GM23338 (cell line): ENCODE results near the gene MEGF11. TPM values are rescaled to one million over a fixed set of nuclear protein-coding genes. Genes with fewer than 3 reads are reported as not detected.

Experiments used
- ATAC-seq: fragments of 200-7000 bp; cut with Tn5 transposase; 3 replicates; pipeline ENCODE4 v1.9.1; 2020
- DNase-seq: peaks from one replicate; pipeline ENCODE4 v3.0.0-alpha.2; 2015; ENCODE audit warnings: low spot score
- H2AFZ ChIP-seq: fragments of 200-600 bp; sonication (generic); 2 replicates; pipeline ENCODE4 v1.8.0; 2016; ENCODE audit warnings: antibody characterized with exemption, mild to moderate bottlenecking, moderate library complexity
- H3F3A ChIP-seq: fragments of 200-600 bp; sonication (generic); replicated peaks from 2 replicates; pipeline ENCODE4 v1.8.0; 2017; ENCODE audit warnings: antibody characterized with exemption, mixed run types, low read depth
- H3K27ac ChIP-seq: fragments of 200-600 bp; sonication (generic); 2 replicates; pipeline ENCODE4 v1.6.1; 2016; ENCODE audit warnings: low read depth
- H3K27me3 ChIP-seq: fragments of 200-600 bp; sonication (generic); 2 replicates; pipeline ENCODE4 v1.8.0; 2016; ENCODE audit warnings: mild to moderate bottlenecking, mixed run types, moderate library complexity; ENCODE audit not compliant: insufficient read depth
- H3K36me3 ChIP-seq: fragments of 200-600 bp; sonication (generic); 2 replicates; pipeline ENCODE4 v1.8.0; 2016; ENCODE audit warnings: mild to moderate bottlenecking; ENCODE audit not compliant: insufficient read depth
- H3K4me1 ChIP-seq: fragments of 200-600 bp; sonication (generic); 2 replicates; pipeline ENCODE4 v1.8.0; 2016; ENCODE audit warnings: mild to moderate bottlenecking, moderate library complexity; ENCODE audit not compliant: insufficient read depth
- H3K4me2 ChIP-seq: fragments of 200-600 bp; sonication (generic); 2 replicates; pipeline ENCODE4 v1.7.1; 2017; ENCODE audit warnings: mixed run types
- H3K4me3 ChIP-seq: fragments of 200-600 bp; sonication (generic); 2 replicates; pipeline ENCODE4 v1.6.1; 2016; ENCODE audit warnings: mixed run types
- H3K79me2 ChIP-seq: fragments of 200-600 bp; sonication (generic); replicated peaks from 2 replicates; pipeline ENCODE4 v1.8.0; 2017; ENCODE audit warnings: mild to moderate bottlenecking; ENCODE audit not compliant: insufficient read depth
- H3K9me2 ChIP-seq: fragments of 200-600 bp; sonication (generic); 2 replicates; pipeline ENCODE4 v1.8.0; 2017; ENCODE audit not compliant: insufficient read depth
- H4K20me1 ChIP-seq: fragments of 200-600 bp; sonication (generic); replicated peaks from 2 replicates; pipeline ENCODE4 v1.8.0; 2017; ENCODE audit warnings: mild to moderate bottlenecking; ENCODE audit not compliant: insufficient read depth
- H3K27ac Mint-ChIP-seq: 2 replicates; pipeline ENCODE4 v1.8.0; 2020; ENCODE audit warnings: inconsistent platforms, mild to moderate bottlenecking, moderate library complexity, mixed read lengths
- H3K27me3 Mint-ChIP-seq: 3 replicates; pipeline ENCODE4 v1.8.0; 2022; ENCODE audit warnings: low read depth, mild to moderate bottlenecking, moderate library complexity, mixed read lengths, inconsistent platforms; ENCODE audit not compliant: insufficient read depth, poor library complexity
- H3K36me3 Mint-ChIP-seq: 3 replicates; pipeline ENCODE4 v1.8.0; 2021; ENCODE audit warnings: low read depth, mild to moderate bottlenecking, inconsistent platforms, moderate library complexity, mixed read lengths
- H3K4me1 Mint-ChIP-seq: 3 replicates; pipeline ENCODE4 v1.8.0; 2020; ENCODE audit warnings: mild to moderate bottlenecking, inconsistent platforms, mixed read lengths
- H3K4me3 Mint-ChIP-seq: 3 replicates; pipeline ENCODE4 v1.8.0; 2021; ENCODE audit warnings: moderate library complexity, mild to moderate bottlenecking, inconsistent platforms, mixed read lengths
- H3K9me3 Mint-ChIP-seq: 3 replicates; pipeline ENCODE4 v1.8.0; 2020; ENCODE audit warnings: moderate library complexity, mild to moderate bottlenecking, inconsistent platforms, mixed read lengths
- CREB1 ChIP-seq: fragments of 250-450 bp; sonication (Bioruptor Pico); IDR thresholded peaks from 2 replicates; pipeline ENCODE4 v1.5.0; 2020; ENCODE audit warnings: low read depth, mild to moderate bottlenecking, moderate library complexity
- EZH2 ChIP-seq: fragments of 200-600 bp; sonication (generic); IDR thresholded peaks from one replicate; pipeline ENCODE4 v1.8.0; 2017; ENCODE audit warnings: antibody characterized with exemption, mild to moderate bottlenecking, low read depth; ENCODE audit not compliant: unreplicated experiment
- JUNB ChIP-seq: IDR thresholded peaks from one replicate; pipeline ENCODE4 v1.6.1; 2016; ENCODE audit warnings: antibody characterized with exemption; ENCODE audit not compliant: unreplicated experiment
- NANOG ChIP-seq: IDR thresholded peaks from 2 replicates; pipeline ENCODE4 v1.6.1; 2016; ENCODE audit warnings: antibody characterized with exemption, borderline replicate concordance
- REST ChIP-seq: IDR thresholded peaks from one replicate; pipeline ENCODE4 v1.6.1; 2018; ENCODE audit warnings: antibody characterized with exemption; ENCODE audit not compliant: unreplicated experiment
- STAT1 ChIP-seq: IDR thresholded peaks from one replicate; pipeline ENCODE4 v1.6.1; 2016; ENCODE audit warnings: antibody characterized with exemption; ENCODE audit not compliant: unreplicated experiment
- ZNF331 ChIP-seq: fragments of 250-450 bp; sonication (Bioruptor Pico); IDR thresholded peaks from 2 replicates; pipeline ENCODE4 v1.5.0; 2020; ENCODE audit warnings: low read depth, mild to moderate bottlenecking, moderate library complexity
- polyA plus RNA-seq: library from polyadenylated mRNA; unstranded; fragments of >200 nt; fragmentation: Nextera tagmentation; extraction: Ambion mirVana; gene quantifications from 2 replicates; pipeline ENCODE4 v1.2.1, GENCODE V29; 2016
- total RNA-seq: library from RNA; depleted of rRNA; stranded (reverse); fragments of >200 nt; shearing (Covaris generic); gene quantifications from 2 replicates; pipeline ENCODE4 v1.2.3, GENCODE V29; 2014
- TF ChIP-seq, protein P1 (sequence below): IDR thresholded peaks from 2 replicates; pipeline ENCODE4 v1.6.1; 2016; ENCODE audit warnings: antibody characterized with exemption

The MEGF11 gene
- total and polyA plus RNA-seq, 2 experiments from 2014 or later: 1.3 to 1.9 TPM

DNA sequence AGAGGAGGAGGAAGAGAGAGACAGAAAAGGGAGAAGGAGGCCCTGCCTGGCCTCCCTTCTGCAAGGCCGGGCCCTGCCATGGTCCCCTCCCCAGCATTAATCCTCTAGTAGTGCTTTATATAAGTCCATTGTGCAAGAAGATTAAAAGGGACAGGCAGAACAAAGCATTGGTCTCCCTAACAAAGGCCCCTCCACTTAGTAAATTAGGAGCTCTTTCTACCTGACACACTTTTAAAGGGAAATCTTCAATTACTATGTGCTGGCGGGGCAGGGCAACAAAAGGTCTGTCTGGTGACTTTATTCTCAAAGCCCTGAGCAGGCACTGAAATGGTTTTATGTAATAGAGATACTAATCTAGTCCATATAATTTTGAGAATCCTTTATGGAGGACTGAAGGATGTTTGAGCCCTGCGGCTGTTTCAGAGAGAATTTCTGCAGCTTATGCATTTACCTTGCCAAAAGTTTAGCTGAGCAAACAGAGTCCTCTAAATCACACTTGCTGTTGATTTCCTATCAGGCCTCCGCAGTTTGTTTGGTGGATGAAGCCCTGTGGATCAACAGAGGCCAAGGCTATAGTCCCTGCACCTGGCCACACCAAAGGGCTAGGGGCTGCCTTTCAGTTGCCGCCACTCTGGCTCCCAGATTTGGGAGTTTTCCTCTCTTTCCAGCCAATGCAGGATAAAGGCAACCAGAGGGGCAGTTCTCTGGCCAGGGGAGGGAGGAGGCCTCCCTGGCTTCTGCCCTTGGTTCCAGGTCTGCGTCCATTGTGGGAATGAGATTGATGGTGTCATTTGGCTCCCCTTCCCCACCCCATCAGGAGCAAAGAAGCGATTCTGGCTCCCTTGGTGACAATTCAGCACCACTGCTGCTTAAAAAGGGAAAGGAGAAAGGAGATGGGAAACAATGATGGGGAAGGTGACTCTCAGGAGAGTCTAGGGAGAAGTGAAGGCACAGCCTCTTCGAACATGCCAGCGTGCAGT, 148.0 kb downstream of the MEGF11 start:
- H3K9me2 ChIP-seq: no peaks in the 10 kb centered on the region
- no peaks in the 10 kb centered on the region for H3K27me3 ChIP-seq
- H3K4me1 ChIP-seq: peaks cover 6% of the 10 kb centered on the region
- no peaks in the 10 kb centered on the region for H3F3A ChIP-seq
- Mint-ChIP-seq H3K36me3 (no peaks in the 10 kb centered on the region), H3K4me1 (peaks cover 16% of the 10 kb centered on the region), H3K27ac (no peak overlapping the region), H3K27me3 (peaks cover 5% of the 10 kb centered on the region), H3K9me3 (no peaks in the 10 kb centered on the region), H3K4me3 (no peak overlapping the region)
- ATAC-seq (no peak), DNase-seq (no peak)
- no peaks in the 10 kb centered on the region for H4K20me1 ChIP-seq
- H3K4me3 ChIP-seq: no peak overlapping the region
- no peaks in the 10 kb centered on the region for H3K36me3 ChIP-seq
- no peaks in the 10 kb centered on the region for H3K79me2 ChIP-seq
- H2AFZ ChIP-seq: peak overlapping the region; percentile 18; the same call in 1 of the 2 replicates
- no peak for TF ChIP-seq REST
- no peak for TF ChIP-seq CREB1 (CRISPR knock-in tag)
- TF ChIP-seq NANOG: no peak
- TF ChIP-seq STAT1: no peak
- TF ChIP-seq, protein P1, sequence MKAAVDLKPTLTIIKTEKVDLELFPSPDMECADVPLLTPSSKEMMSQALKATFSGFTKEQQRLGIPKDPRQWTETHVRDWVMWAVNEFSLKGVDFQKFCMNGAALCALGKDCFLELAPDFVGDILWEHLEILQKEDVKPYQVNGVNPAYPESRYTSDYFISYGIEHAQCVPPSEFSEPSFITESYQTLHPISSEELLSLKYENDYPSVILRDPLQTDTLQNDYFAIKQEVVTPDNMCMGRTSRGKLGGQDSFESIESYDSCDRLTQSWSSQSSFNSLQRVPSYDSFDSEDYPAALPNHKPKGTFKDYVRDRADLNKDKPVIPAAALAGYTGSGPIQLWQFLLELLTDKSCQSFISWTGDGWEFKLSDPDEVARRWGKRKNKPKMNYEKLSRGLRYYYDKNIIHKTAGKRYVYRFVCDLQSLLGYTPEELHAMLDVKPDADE: no peak
- TF ChIP-seq ZNF331 (CRISPR knock-in tag): no peak
- no peak overlapping the region for H3K4me2 ChIP-seq
- no peak overlapping the region for H3K27ac ChIP-seq

DNA sequence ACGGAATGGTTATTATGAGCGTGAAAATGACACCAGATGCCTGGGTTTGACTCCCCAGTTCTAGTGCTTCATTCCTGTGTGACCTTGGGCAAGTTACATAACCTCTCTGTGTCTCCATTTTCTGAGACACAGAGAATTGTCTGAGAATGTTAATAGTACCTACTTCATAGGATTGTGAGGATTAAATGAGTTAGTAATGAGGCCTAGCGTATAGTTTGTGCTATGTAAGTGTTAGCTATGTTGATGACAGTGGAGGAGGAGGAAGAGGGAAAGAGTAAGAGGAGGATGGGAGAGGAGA, 150.3 kb downstream of the MEGF11 start:
- H3K4me3 ChIP-seq: no peak overlapping the region
- no peaks in the 10 kb centered on the region for H3K36me3 ChIP-seq
- Mint-ChIP-seq H3K27me3 (peaks cover 5% of the 10 kb centered on the region), H3K4me1 (peaks cover 16% of the 10 kb centered on the region), H3K27ac (no peak overlapping the region), H3K4me3 (no peak overlapping the region), H3K36me3 (no peaks in the 10 kb centered on the region), H3K9me3 (no peaks in the 10 kb centered on the region)
- H2AFZ ChIP-seq: no peak overlapping the region
- H3K4me1 ChIP-seq: peaks cover 6% of the 10 kb centered on the region
- H3K79me2 ChIP-seq: no peaks in the 10 kb centered on the region
- H3K9me2 ChIP-seq: no peaks in the 10 kb centered on the region
- no peaks in the 10 kb centered on the region for H4K20me1 ChIP-seq
- no peaks in the 10 kb centered on the region for H3K27me3 ChIP-seq
- H3F3A ChIP-seq: no peaks in the 10 kb centered on the region
- no peak overlapping the region for H3K27ac ChIP-seq
- H3K4me2 ChIP-seq: no peak overlapping the region
- no peak for ATAC-seq
- DNase-seq: no peak
- no peak for TF ChIP-seq REST
- TF ChIP-seq, protein P1: no peak
- TF ChIP-seq JUNB: no peak
- TF ChIP-seq STAT1: no peak
- TF ChIP-seq EZH2: no peak
- no peak for TF ChIP-seq NANOG
- TF ChIP-seq ZNF331 (CRISPR knock-in tag): no peak
